22Rv1 (cell line): ENCODE data around the gene IARS2.
"Not testable (repeated sequence)": the region's sequence is repeated elsewhere in the genome, so short reads cannot be mapped to it uniquely, and the experiment has no call there.

Experiments used
- H3K27ac ChIP-seq: fragments of 450-650 bp; 2 replicates; pipeline ENCODE4 v1.5.1; 2017
- ZFX ChIP-seq: fragments of 450-650 bp; IDR thresholded peaks from 2 replicates; pipeline ENCODE4 v1.6.1; 2017; ENCODE audit warnings: antibody characterized with exemption, borderline replicate concordance
- TF ChIP-seq, protein P1 (sequence below): fragments of 450-650 bp; IDR thresholded peaks from 2 replicates; pipeline ENCODE4 v1.5.1; 2017; ENCODE audit warnings: mild to moderate bottlenecking

Gene IARS2

GRCh38 chr1:220157738-220158137, 63.8 kb downstream of the IARS2 start:
- H3K27ac ChIP-seq, result no peak overlapping the region
- TF ChIP-seq ZFX, result no peak

DNA sequence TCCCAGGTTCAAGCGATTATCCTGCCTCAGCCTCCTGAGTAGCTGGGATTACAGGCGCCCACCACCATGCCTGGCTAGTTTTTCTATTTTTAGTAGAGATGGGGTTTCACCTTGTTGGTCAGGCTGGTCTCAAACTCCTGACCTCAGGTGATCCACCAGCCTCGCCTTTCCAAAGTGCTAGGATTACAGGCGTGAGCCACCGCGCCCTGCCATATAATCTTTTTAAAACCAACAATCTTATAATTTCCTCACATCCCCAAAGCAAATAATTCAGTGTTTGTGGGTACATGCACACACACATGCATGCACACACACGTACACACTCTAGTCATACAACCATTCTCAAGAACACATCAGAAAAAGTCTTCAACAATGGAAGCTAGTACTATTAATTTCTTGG, 64.6 kb downstream of the IARS2 start:
- H3K27ac ChIP-seq, result not testable (repeated sequence)

DNA sequence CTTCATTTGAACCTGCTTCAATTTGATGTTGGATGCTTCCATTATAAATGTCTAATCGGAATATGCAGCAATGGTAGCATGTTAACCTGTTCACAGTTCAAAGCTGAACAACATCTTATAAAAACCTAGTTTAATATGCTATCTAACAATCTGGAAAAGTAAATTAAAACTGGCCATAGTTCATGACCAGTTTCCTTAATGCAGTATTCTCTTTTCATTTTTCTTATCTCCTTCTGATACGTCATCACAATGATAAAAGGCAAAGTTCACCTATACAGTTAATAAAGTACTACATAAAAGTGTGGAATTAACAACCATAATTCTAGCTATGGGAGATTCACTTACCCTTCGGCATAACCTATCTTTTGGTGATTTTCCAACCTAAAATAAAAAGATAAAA, 65.1 kb downstream of the IARS2 start:
- TF ChIP-seq, protein P1, sequence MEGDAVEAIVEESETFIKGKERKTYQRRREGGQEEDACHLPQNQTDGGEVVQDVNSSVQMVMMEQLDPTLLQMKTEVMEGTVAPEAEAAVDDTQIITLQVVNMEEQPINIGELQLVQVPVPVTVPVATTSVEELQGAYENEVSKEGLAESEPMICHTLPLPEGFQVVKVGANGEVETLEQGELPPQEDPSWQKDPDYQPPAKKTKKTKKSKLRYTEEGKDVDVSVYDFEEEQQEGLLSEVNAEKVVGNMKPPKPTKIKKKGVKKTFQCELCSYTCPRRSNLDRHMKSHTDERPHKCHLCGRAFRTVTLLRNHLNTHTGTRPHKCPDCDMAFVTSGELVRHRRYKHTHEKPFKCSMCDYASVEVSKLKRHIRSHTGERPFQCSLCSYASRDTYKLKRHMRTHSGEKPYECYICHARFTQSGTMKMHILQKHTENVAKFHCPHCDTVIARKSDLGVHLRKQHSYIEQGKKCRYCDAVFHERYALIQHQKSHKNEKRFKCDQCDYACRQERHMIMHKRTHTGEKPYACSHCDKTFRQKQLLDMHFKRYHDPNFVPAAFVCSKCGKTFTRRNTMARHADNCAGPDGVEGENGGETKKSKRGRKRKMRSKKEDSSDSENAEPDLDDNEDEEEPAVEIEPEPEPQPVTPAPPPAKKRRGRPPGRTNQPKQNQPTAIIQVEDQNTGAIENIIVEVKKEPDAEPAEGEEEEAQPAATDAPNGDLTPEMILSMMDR, result no peak
- TF ChIP-seq ZFX, result no peak
- H3K27ac ChIP-seq, result no peak overlapping the region

GRCh38 chr1:220160027-220160426, 66.1 kb downstream of the IARS2 start:
- TF ChIP-seq, protein P1, result no peak
- TF ChIP-seq ZFX, result no peak
- H3K27ac ChIP-seq, result no peak overlapping the region

GRCh38 chr1:220164116-220164515, 70.2 kb downstream of the IARS2 start:
- no peak for TF ChIP-seq ZFX
- TF ChIP-seq, protein P1, result no peak
- no peak overlapping the region for H3K27ac ChIP-seq

DNA sequence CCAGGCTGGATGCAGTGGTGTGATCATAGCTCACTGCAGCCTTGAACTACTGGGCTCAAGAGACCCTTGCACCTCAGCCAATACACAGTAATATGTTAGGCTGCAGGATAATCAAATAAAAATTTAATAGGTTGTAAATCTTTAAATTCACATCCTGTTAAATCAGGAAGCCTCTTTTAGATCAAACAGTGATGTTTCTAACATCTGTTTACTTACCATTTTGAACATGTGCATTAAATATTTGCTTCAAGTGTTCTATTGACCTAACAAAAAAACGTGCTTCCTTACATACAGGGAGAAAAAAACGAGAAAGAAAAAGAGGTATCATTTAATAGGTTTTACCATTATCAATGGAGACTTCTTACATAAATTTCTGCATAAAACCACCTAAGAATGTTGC, 70.6 kb downstream of the IARS2 start:
- no peak overlapping the region for H3K27ac ChIP-seq
- TF ChIP-seq ZFX, result no peak
- TF ChIP-seq, protein P1, result no peak

- TF ChIP-seq, protein P1, result no peak
- TF ChIP-seq ZFX, result no peak
- no peak overlapping the region for H3K27ac ChIP-seq
These were observed 72.9 kb downstream of the IARS2 start for GRCh38 chr1:220166853-220167252.

- H3K27ac ChIP-seq, result not testable (repeated sequence)
These were observed 76.0 kb downstream of the IARS2 start for GRCh38 chr1:220169887-220170286.

DNA sequence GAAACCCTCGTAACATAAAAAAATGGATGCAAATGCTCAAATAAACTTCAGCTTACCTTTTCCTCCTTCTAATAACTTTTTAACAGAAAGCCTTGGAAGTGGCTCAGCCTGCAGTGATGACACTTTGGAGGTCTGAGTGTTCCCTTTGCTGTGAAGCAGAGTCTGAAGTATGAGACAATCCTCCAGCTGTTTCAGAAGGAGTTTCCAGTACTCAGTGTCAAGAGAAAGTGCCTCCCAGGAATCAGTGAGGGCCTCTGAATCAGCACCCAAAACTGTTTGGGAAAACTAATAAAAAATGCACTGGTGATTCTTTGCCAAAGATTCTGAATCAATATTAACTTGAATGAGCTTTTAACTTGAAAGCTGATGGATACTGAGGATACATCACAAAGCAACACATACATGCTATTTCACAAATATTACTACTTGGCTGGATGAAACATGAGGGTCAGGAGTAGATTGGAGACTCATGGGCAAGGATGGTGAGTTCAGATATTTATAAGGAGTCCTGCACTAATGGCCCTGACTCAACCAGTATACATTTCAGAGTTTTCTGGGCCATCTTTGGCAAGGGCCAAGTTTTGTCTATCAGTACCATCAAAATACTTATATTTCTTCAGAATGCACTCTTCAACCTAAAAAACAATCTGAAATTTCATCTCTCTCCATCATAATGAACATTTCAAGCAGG, 77.0 kb downstream of the IARS2 start:
- TF ChIP-seq ZFX, result no peak
- TF ChIP-seq, protein P1, result no peak
- H3K27ac ChIP-seq, result no peak overlapping the region
